IMR-90 (cell line): Measurements from ENCODE around the gene STXBP6.

Experiments used
- CEBPB ChIP-seq: IDR thresholded peaks from 2 replicates; pipeline ENCODE4 v1.6.1; 2012; ENCODE audit warnings: low read depth, low read length, improper control_type of control experiment
- POLR2A ChIP-seq: IDR thresholded peaks from 2 replicates; pipeline ENCODE4 v1.6.1; 2012; ENCODE audit warnings: mild to moderate bottlenecking, low read depth, low read length
- RAD21 ChIP-seq: IDR thresholded peaks from 2 replicates; pipeline ENCODE4 v1.6.1; 2012; ENCODE audit warnings: low read length, improper control_type of control experiment
- TF ChIP-seq, protein P1 (sequence below): conservative IDR thresholded peaks from 2 replicates; pipeline ENCODE4 v1.5.1; 2012; ENCODE audit warnings: mild to moderate bottlenecking, low read depth, low read length, improper control_type of control experiment

DNA sequence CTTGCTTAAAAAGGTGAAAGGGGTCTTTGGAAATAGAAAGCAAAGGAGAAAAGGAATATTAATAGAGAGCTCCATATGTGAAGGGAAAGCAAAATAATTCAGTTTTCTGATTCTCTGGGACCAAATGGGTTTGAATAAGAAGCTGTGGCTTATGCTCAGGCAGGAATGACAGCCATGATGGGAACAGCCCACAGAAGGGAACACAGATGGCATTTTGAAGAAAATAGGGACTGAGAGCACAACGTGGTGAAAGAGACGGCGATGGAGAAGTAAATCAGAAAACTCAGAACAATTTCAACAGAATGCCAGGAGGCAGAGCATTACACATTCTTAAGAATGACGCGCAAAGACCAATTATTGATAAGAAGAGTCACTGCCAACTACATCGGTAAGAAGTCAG, 102.8 kb downstream of the STXBP6 start:
- TF ChIP-seq POLR2A (no peak), RAD21 (no peak), CEBPB (no peak)
- TF ChIP-seq, protein P1, sequence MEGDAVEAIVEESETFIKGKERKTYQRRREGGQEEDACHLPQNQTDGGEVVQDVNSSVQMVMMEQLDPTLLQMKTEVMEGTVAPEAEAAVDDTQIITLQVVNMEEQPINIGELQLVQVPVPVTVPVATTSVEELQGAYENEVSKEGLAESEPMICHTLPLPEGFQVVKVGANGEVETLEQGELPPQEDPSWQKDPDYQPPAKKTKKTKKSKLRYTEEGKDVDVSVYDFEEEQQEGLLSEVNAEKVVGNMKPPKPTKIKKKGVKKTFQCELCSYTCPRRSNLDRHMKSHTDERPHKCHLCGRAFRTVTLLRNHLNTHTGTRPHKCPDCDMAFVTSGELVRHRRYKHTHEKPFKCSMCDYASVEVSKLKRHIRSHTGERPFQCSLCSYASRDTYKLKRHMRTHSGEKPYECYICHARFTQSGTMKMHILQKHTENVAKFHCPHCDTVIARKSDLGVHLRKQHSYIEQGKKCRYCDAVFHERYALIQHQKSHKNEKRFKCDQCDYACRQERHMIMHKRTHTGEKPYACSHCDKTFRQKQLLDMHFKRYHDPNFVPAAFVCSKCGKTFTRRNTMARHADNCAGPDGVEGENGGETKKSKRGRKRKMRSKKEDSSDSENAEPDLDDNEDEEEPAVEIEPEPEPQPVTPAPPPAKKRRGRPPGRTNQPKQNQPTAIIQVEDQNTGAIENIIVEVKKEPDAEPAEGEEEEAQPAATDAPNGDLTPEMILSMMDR = no peak
